Activated CD4-positive, alpha-beta T cell treated with anti-CD3 and anti-CD28 coated beads, Interleukin-2, amount 50 U/mL, for 24 hours (primary cell): ENCODE data around the gene ANO10.

ENCODE experiments used
- DNase-seq, 2 donors: peaks; one replicate each; pipeline ENCODE4 v3.0.0-alpha.2; 2020; ENCODE audit warnings: low read depth in 1 of 2, low spot score in 1 of 2

ANO10 gene

GRCh38 chr3:43326891-43327581 is 294.8 kb downstream of the ANO10 start:
- no peak for DNase-seq

GRCh38 chr3:43323541-43323940 is 298.3 kb downstream of the ANO10 start:
- no peak for DNase-seq

GRCh38 chr3:43320288-43320687 is 301.5 kb downstream of the ANO10 start:
- no peak for DNase-seq

GRCh38 chr3:43319794-43320193 is 302.0 kb downstream of the ANO10 start:
- DNase-seq, result no peak

GRCh38 chr3:43319376-43319775 is 302.4 kb downstream of the ANO10 start:
- no peak for DNase-seq

GRCh38 chr3:43317461-43318316 is 304.1 kb downstream of the ANO10 start:
- no peak for DNase-seq

- DNase-seq, result no peak
Observed at GRCh38 chr3:43316783-43317460, 304.9 kb downstream of the ANO10 start.
